Uterus (tissue), 4 donors: ENCODE measurements around the gene RB1. TPM values are rescaled to one million over a fixed set of nuclear protein-coding genes. Genes with fewer than 3 reads are reported as not detected.

ENCODE experiments used
- DNase-seq, 2 donors: peaks; one replicate each; pipeline ENCODE4 v3.0.0-alpha.2; 2019 to 2020
- H3K27ac ChIP-seq, 2 donors: fragments of 200-600 bp; sonication (generic); 1 replicate in 1 of 2; 2 replicates in 1 of 2; pipeline ENCODE4 v1.5.1; 2016 to 2018
- H3K27me3 ChIP-seq, 2 donors: fragments of 200-600 bp; sonication (generic); one replicate each; pipeline ENCODE4 v1.5.1; 2018 to 2019; ENCODE audit warnings: control low read depth in 1 of 2
- H3K36me3 ChIP-seq, 2 donors: fragments of 200-600 bp; sonication (generic); one replicate each; pipeline ENCODE4 v1.5.1; 2019; ENCODE audit warnings: control low read depth in 1 of 2
- H3K4me1 ChIP-seq, 2 donors: fragments of 200-600 bp; sonication (generic); one replicate each; pipeline ENCODE4 v1.5.1; 2018 to 2019; ENCODE audit warnings: control low read depth in 1 of 2
- H3K4me3 ChIP-seq, 2 donors: fragments of 200-600 bp; sonication (generic); 1 replicate in 1 of 2; 2 replicates in 1 of 2; pipeline ENCODE4 v1.5.1; 2018 to 2019; ENCODE audit warnings: mild to moderate bottlenecking in 1 of 2
- H3K9me3 ChIP-seq, 2 donors: fragments of 200-600 bp; sonication (generic); one replicate each; pipeline ENCODE4 v1.5.1; 2019; ENCODE audit warnings: control low read depth in 1 of 2
- CTCF ChIP-seq, 4 experiments: fragments of 200-600 bp in 2 of 4; fragments of 450-650 bp in 2 of 4; sonication (generic) in 2 of 4; IDR thresholded peaks; one replicate each; pipeline ENCODE4 v1.5.1; 2016 to 2019; ENCODE audit warnings: antibody characterized with exemption in 4 of 4, mild to moderate bottlenecking in 2 of 4, moderate library complexity in 1 of 4
- POLR2A ChIP-seq, 2 donors: fragments of 450-650 bp; IDR thresholded peaks; one replicate each; pipeline ENCODE4 v1.6.1; 2016; ENCODE audit warnings: antibody characterized with exemption in 2 of 2, mild to moderate bottlenecking in 1 of 2, moderate library complexity in 1 of 2
- intact Hi-C: fragments of 100-400 bp; cut with DNase I; formaldehyde crosslinking; loops from one replicate; pipeline ENCODE4 v1.15.1; 2023; ENCODE audit warnings: low total_unique reads
- total RNA-seq, 4 donors: library from RNA; depleted of rRNA in 3 of 4; stranded (reverse); fragments of >200 nt in 3 of 4; gene quantifications; one replicate each; pipeline versions ENCODE4 v1.1.0 to v1.2.4, GENCODE V29; 2014 to 2023
- donor health status: DM: yes; HTN: yes; CAD: no.

RB1 gene
- total RNA-seq, 4 donors from 2014 or later = 27.4 to 58.1 (median 33.9) TPM

GRCh38 chr13:48296528-48296927 is 7.0 kb upstream of the RB1 start:
- Histone ChIP-seq H3K9me3 (no peaks in the 10 kb centered on the region), H3K27me3 (no peaks in the 10 kb centered on the region), H3K27ac (no peak overlapping the region), H3K4me3 (no peak overlapping the region), H3K4me1 (no peaks in the 10 kb centered on the region), H3K36me3 (no peaks in the 10 kb centered on the region)
- no peak for DNase-seq
- TF ChIP-seq CTCF (IDR thresholded peaks at IDR 0.05) = no peak
- TF ChIP-seq POLR2A (IDR thresholded peaks at IDR 0.05) = no peak
- intact Hi-C loops = no loop called here

GRCh38 chr13:48297131-48297786 is 6.3 kb upstream of the RB1 start:
- Histone ChIP-seq H3K36me3 (no peaks in the 10 kb centered on the region), H3K4me1 (no peaks in the 10 kb centered on the region), H3K27ac (no peak overlapping the region), H3K4me3 (no peak overlapping the region), H3K9me3 (no peaks in the 10 kb centered on the region), H3K27me3 (no peaks in the 10 kb centered on the region)
- no peak for TF ChIP-seq CTCF (IDR thresholded peaks at IDR 0.05)
- no peak for TF ChIP-seq POLR2A (IDR thresholded peaks at IDR 0.05)
- no peak for DNase-seq
- intact Hi-C loops = no loop called here

GRCh38 chr13:48299591-48299990 is 4.0 kb upstream of the RB1 start:
- H3K4me1 ChIP-seq = no peaks in the 10 kb centered on the region
- no peak for TF ChIP-seq CTCF (IDR thresholded peaks at IDR 0.05)
- TF ChIP-seq POLR2A (IDR thresholded peaks at IDR 0.05) = no peak
- H3K9me3 ChIP-seq = no peaks in the 10 kb centered on the region
- no peak for DNase-seq
- no peaks in the 10 kb centered on the region for H3K36me3 ChIP-seq
- intact Hi-C loops = no loop called here
- H3K4me3 ChIP-seq = no peak overlapping the region
- no peaks in the 10 kb centered on the region for H3K27me3 ChIP-seq
- no peak overlapping the region for H3K27ac ChIP-seq

- H3K36me3 ChIP-seq = no peaks in the 10 kb centered on the region
- no peak for DNase-seq
These were observed 636 bp upstream of the RB1 start for GRCh38 chr13:48302871-48303358.

More at GRCh38 chr13:48302871-48303358, 636 bp upstream of the RB1 start:
- H3K4me3 ChIP-seq = peak overlapping the region; percentile 85 to 94
- no peaks in the 10 kb centered on the region for H3K27me3 ChIP-seq
- H3K4me1 ChIP-seq = peaks cover 0 to 13% of the 10 kb centered on the region in 2 donors
- H3K27ac ChIP-seq = peak overlapping the region; percentile 97 to 99
- intact Hi-C loops = loop anchor here (10.0 kb wide), 1 partner anchor 68 kb away; the partner anchor contains the start of gene ITM2B
- TF ChIP-seq POLR2A (IDR thresholded peaks at IDR 0.05) (no peak), CTCF (IDR thresholded peaks at IDR 0.05) (no peak)
- no peaks in the 10 kb centered on the region for H3K9me3 ChIP-seq
